Panc1 (cell line): ENCODE data around the gene GPAM.

Experiments used
- CTCF ChIP-seq: fragments of 450-650 bp; IDR thresholded peaks from 2 replicates; pipeline ENCODE4 v1.5.1; 2017; ENCODE audit warnings: mild to moderate bottlenecking
- REST ChIP-seq, 2 experiments: IDR thresholded peaks; 2 replicates each; pipeline ENCODE4 v1.6.1; 2011 to 2012; ENCODE audit warnings: low read depth in 2 of 2, control low read depth in 1 of 2, low read length in 1 of 2, mild to moderate bottlenecking in 1 of 2, moderate library complexity in 1 of 2; ENCODE audit not compliant: insufficient read depth in 1 of 2
- SIN3A ChIP-seq: IDR thresholded peaks from 2 replicates; pipeline ENCODE4 v1.6.1; 2012; ENCODE audit warnings: low read depth, mild to moderate bottlenecking, low read length, moderate library complexity, borderline replicate concordance; ENCODE audit not compliant: insufficient read depth

- no peak for TF ChIP-seq CTCF
- TF ChIP-seq REST (IDR thresholded peaks at IDR 0.05; ENCODE audit: insufficient read depth in 1 of 2, low read depth in 2 of 2, low read length in 1 of 2) = no peak
- TF ChIP-seq SIN3A = no peak
Observed at GRCh38 chr10:112135604-112136003, 48.0 kb downstream of the GPAM start.
